Pancreas (tissue), 10 donors: ENCODE measurements around the gene SCMH1. TPM values are rescaled to one million over a fixed set of nuclear protein-coding genes. Genes with fewer than 3 reads are reported as not detected.

Experiments used
- ATAC-seq, 4 donors: fragments of 200-7000 bp; cut with Tn5 transposase; one replicate each; pipeline versions ENCODE4 v1.8.0 to v1.9.1; 2020; ENCODE audit warnings: mild to moderate bottlenecking in 4 of 4, moderate library complexity in 4 of 4
- DNase-seq, 6 donors: peaks; one replicate each; pipeline ENCODE4 v3.0.0-alpha.2; 2020
- FAIRE-seq: peaks from 2 replicates; lab custom pipeline; 2012; peaks lifted over from hg19 to GRCh38; lab: Jason Lieb, UNC
- H3K27ac ChIP-seq, 4 donors: fragments of 200-600 bp; sonication (generic); 1 replicate in 3 of 4; 2 replicates in 1 of 4; pipeline versions ENCODE4 v1.5.0 to v1.8.0; 2020
- H3K27me3 ChIP-seq, 4 donors: fragments of 200-600 bp; one replicate each; pipeline ENCODE4 v1.8.0; 2021
- H3K36me3 ChIP-seq, 3 donors: fragments of 200-600 bp; sonication (generic) in 1 of 3; one replicate each; pipeline versions ENCODE4 v1.5.0 to v1.8.0; 2020 to 2021
- H3K4me1 ChIP-seq, 3 donors: fragments of 200-600 bp; one replicate each; pipeline ENCODE4 v1.8.0; 2021
- H3K4me3 ChIP-seq, 4 donors: fragments of 200-600 bp; sonication (generic) in 2 of 4; one replicate each; pipeline versions ENCODE4 v1.5.0 to v1.8.0; 2020 to 2021
- H3K9me3 ChIP-seq, 4 donors: fragments of 200-600 bp; one replicate each; pipeline ENCODE4 v1.8.0; 2021
- WGBS, 2 donors: extraction: QIAGEN DNeasy Blood & Tissue Kit; methylation state at CpG; one replicate each; pipeline ENCODE4 v1.1.7; 2013; 5-methylcytosine and 5-hydroxymethylcytosine counted together
- intact Hi-C, 3 donors: fragments of 100-400 bp; cut with DNase I; formaldehyde crosslinking; loops; one replicate each; pipeline versions ENCODE4 v1.11.1 to v1.14.2; 2022
- polyA plus RNA-seq, 2 donors: library from polyadenylated mRNA; stranded (reverse); fragments of 200-250 nt; gene quantifications; one replicate each; pipeline ENCODE4 v1.2.3, GENCODE V29; 2013
- total RNA-seq, 6 donors: library from RNA; stranded (reverse); fragmentation: NEBNext Ultra II Directional in 4 of 6; extraction: Animal tissue kit (Norgen Biotek cat#: 25700) in 4 of 6; gene quantifications; one replicate each; pipeline versions ENCODE4 v1.2.1 to v1.2.4, GENCODE V29; 2021 to 2023
- TF ChIP-seq, protein P1 (sequence below), 4 donors: fragments of 200-600 bp; sonication (generic) in 3 of 4; IDR thresholded peaks; one replicate each; pipeline versions ENCODE4 v1.5.0 to v1.8.0; 2021; ENCODE audit warnings: antibody characterized with exemption in 4 of 4
- donor health status: healthy with polysubstance abuse.
- donor health status: DM: no; HTN: no; CAD: no; lungs with moderate emphysema.
- donor health status: DM: no; HTN: no; CAD: no.
- donor health status: control.
- donor health status: control.
- donor health status: Bipolar disorder and iron deficiency.
- donor health status: DM: yes; HTN: yes; CAD: no.
- donor health status: DM: no; HTN: no; CAD: no.
- donor health status: DM: no; HTN: no; CAD: no.
- donor health status: DM: yes; HTN: yes; CAD: no.

Gene SCMH1
- total and polyA plus RNA-seq, 8 donors: 24.5 to 41.9 (median 29.9) TPM

DNA sequence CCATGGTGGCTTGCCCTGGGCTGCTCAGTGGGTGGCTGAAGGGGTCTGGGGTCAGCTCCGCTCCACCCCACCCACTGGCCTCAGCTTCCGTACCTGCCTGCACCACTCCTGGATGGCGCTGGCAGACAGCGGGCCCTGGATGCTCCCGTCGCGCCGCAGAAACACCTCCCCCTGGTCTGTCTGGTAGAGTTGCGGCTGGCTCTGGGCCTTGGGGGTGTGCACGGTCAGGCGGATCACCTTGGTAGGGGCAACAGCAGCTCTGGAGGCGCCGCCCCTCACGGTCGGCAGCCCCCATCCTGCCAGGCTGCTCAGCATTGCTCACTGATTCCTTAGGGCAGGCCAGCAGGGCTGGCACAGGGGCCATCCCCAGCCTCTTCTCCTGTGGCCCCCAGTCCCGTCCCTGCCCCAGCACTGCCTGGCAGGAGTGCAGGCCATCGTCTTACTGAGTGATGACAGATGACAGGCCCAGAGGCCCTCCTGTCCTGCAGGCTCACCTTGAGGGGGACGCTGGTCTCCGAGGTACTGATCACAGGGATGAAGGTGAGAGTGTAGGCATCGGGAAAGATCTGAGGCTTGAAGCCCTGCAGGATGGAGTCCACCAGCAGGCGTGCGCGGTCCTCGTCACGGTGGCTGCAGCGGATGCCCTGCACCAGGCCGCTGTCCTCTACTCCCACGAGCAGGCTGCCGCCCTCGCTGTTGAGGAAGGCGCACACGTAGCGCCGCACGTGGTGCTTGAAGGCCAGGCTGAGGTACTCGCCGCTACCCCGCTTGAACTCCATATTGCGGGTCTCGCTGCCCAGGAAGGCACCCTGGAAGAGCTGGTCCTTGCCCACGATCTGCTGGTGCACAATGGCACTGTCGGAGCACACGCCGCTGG, 224.7 kb downstream of the SCMH1 start:
- no peak overlapping the region for H3K27ac ChIP-seq
- no peaks in the 10 kb centered on the region for H3K4me1 ChIP-seq
- TF ChIP-seq, protein P1, sequence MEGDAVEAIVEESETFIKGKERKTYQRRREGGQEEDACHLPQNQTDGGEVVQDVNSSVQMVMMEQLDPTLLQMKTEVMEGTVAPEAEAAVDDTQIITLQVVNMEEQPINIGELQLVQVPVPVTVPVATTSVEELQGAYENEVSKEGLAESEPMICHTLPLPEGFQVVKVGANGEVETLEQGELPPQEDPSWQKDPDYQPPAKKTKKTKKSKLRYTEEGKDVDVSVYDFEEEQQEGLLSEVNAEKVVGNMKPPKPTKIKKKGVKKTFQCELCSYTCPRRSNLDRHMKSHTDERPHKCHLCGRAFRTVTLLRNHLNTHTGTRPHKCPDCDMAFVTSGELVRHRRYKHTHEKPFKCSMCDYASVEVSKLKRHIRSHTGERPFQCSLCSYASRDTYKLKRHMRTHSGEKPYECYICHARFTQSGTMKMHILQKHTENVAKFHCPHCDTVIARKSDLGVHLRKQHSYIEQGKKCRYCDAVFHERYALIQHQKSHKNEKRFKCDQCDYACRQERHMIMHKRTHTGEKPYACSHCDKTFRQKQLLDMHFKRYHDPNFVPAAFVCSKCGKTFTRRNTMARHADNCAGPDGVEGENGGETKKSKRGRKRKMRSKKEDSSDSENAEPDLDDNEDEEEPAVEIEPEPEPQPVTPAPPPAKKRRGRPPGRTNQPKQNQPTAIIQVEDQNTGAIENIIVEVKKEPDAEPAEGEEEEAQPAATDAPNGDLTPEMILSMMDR (IDR thresholded peaks at IDR 0.05): no peak
- no peak for DNase-seq
- ATAC-seq: no peak
- FAIRE-seq: no peak
- H3K36me3 ChIP-seq: peaks cover 0 to under 1% (median 0%) of the 10 kb centered on the region in 3 donors
- no peaks in the 10 kb centered on the region for H3K9me3 ChIP-seq
- intact Hi-C loops: loop anchor here in 1 of 3 donors (10.0 kb wide), 1 partner anchor 63 kb away; no protein-coding TSS in a partner anchor
- no peak overlapping the region for H3K4me3 ChIP-seq
- no peaks in the 10 kb centered on the region for H3K27me3 ChIP-seq
- 96 to 97% methylated on average over 43 to 44 of the region's 44 CpGs for WGBS, 2 donors

GRCh38 chr1:41015897-41016470, 226.1 kb downstream of the SCMH1 start:
- no peak for FAIRE-seq
- ATAC-seq: no peak

GRCh38 chr1:41015281-41015896, 226.7 kb downstream of the SCMH1 start:
- H3K27me3 ChIP-seq: no peaks in the 10 kb centered on the region
- 80% methylated on average over 5 of the region's 5 CpGs for WGBS, 2 donors
- H3K9me3 ChIP-seq: no peaks in the 10 kb centered on the region
- no peaks in the 10 kb centered on the region for H3K4me1 ChIP-seq
- intact Hi-C loops: loop anchor here in 1 of 3 donors (10.0 kb wide), 1 partner anchor 61 kb away; no protein-coding TSS in a partner anchor
- H3K4me3 ChIP-seq: no peak overlapping the region
- no peak for FAIRE-seq
- ATAC-seq: no peak
- no peak for DNase-seq
- TF ChIP-seq, protein P1 (IDR thresholded peaks at IDR 0.05): no peak
- peaks cover 0 to 7% (median 0%) of the 10 kb centered on the region in 3 donors for H3K36me3 ChIP-seq
- no peak overlapping the region for H3K27ac ChIP-seq

More at GRCh38 chr1:41015897-41016470, 226.1 kb downstream of the SCMH1 start:
- no peak for DNase-seq
- TF ChIP-seq, protein P1 (IDR thresholded peaks at IDR 0.05): no peak
- H3K27me3 ChIP-seq: no peaks in the 10 kb centered on the region
- H3K4me3 ChIP-seq: no peak overlapping the region
- no peak overlapping the region for H3K27ac ChIP-seq
- 93 to 95% methylated on average over 13 of the region's 13 CpGs for WGBS, 2 donors
- H3K4me1 ChIP-seq: no peaks in the 10 kb centered on the region
- intact Hi-C loops: loop anchor here in 1 of 3 donors (10.0 kb wide), 1 partner anchor 61 kb away; no protein-coding TSS in a partner anchor
- H3K36me3 ChIP-seq: peaks cover 0 to 7% (median 0%) of the 10 kb centered on the region in 3 donors
- H3K9me3 ChIP-seq: no peaks in the 10 kb centered on the region

DNA sequence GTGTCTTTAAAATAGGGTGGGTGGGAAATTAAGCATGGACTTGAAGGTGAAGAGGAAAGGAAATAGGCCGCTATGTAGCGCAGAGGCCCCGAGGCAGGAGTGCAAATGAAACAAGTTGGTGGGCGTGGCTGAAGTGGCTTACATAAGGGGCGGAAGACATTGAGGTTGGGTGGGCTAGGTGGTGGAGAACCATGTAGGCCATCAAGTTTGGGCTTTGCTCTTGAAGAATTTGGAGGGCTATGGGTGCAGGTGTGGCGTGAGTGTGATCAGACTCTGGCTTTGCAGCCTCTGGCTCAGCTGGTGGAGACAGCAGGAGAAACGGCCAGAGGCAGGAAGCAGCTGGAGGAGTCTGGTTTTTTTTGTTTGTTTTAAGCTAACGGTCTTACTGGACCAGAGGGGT, 227.2 kb downstream of the SCMH1 start:
- FAIRE-seq: no peak

More for the DNA sequence above, 227.2 kb downstream of the SCMH1 start:
- H3K4me3 ChIP-seq: no peak overlapping the region
- DNase-seq (no peak), ATAC-seq (no peak)
- no peaks in the 10 kb centered on the region for H3K27me3 ChIP-seq
- no peaks in the 10 kb centered on the region for H3K9me3 ChIP-seq
- H3K4me1 ChIP-seq: no peaks in the 10 kb centered on the region
- WGBS, 2 donors: 77 to 78% methylated on average over 8 of the region's 8 CpGs
- intact Hi-C loops: loop anchor here in 1 of 3 donors (10.0 kb wide), 1 partner anchor 60 kb away; no protein-coding TSS in a partner anchor
- TF ChIP-seq, protein P1 (IDR thresholded peaks at IDR 0.05): no peak
- H3K27ac ChIP-seq: no peak overlapping the region
- H3K36me3 ChIP-seq: peaks cover 0 to 9% (median 0%) of the 10 kb centered on the region in 3 donors
